GM18870 (cell line): ENCODE data around the gene PTPN2.
"Not testable (repeated sequence)": the region's sequence is repeated elsewhere in the genome, so short reads cannot be mapped to it uniquely, and the experiment has no call there.

Experiments
- ATAC-seq: cut with Tn5 transposase; IDR thresholded peaks from one replicate; pipeline ENCODE4 v1.9.1; 2021; ENCODE audit warnings: moderate library complexity; ENCODE audit not compliant: unreplicated experiment

The PTPN2 gene

DNA sequence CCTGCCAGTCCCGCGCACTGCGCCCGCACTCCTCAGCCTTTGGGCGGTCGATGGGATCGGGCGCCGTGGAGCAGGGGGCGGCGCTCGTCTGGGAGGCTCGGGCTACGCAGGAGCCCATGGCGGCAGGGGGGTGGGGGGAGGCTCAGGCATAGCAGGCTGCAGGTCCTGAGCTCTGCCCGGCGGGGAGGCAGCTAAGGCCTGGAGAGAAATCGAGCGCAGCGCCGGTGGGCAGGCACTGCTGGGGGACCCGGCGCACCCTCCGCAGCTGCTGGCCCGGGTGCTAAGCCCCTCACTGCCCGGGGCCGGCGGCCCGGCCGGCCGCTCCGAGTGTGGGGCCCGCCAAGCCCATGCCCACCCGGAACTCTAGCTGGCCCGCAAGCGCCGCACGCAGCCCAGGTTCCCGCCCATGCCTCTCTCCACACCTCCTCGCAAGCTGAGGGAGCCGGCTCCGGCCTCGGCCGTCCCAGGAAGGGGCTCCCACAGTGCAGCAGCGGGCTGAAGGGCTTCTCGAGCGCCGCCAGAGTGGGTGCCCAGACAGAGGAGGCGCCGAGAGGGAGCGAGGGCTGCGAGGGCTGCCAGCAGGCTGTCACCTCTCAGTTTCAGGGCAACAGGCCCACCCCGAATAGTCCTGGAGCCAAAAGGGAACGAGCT, 107.1 kb downstream of the PTPN2 start:
- ATAC-seq, result no peak

DNA sequence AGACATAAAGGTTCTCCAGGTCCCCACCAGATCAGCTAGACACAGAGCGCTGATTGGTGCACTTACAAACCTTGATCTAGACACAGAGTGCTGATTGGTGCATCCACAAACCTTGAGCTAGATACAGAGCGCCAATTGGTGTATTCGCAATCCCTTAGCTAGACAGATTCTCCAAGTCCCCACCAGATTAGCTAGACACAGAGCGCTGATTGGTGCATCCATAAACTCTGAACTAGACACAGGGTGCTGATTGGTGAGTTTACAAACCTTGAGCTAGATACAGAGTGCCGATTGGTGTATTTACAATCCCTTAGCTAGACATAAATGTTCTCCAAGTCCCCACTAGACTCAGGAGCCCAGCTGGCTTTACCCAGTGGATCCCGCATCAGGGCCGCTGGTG, 107.6 kb downstream of the PTPN2 start:
- ATAC-seq, result not testable (repeated sequence)

DNA sequence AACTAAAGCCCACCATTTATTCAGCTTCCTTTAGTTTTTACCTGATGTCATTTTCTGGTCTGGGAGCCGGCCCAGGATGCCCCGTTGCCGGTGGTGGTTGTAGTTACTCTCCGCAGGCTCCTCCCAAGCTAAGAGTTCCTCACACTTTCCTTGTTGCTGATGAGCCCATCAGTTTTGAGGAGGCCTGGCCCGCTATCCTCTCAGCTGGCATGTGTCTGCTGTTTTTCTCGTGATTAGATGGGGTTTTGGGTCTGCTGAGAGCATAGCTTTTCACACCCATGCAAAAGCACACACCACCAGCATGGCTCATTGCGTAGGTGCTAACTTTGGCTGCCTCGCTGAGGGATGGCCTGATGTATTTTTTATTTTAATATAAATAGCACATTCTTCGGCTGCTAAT, 109.1 kb downstream of the PTPN2 start:
- ATAC-seq, result no peak

DNA sequence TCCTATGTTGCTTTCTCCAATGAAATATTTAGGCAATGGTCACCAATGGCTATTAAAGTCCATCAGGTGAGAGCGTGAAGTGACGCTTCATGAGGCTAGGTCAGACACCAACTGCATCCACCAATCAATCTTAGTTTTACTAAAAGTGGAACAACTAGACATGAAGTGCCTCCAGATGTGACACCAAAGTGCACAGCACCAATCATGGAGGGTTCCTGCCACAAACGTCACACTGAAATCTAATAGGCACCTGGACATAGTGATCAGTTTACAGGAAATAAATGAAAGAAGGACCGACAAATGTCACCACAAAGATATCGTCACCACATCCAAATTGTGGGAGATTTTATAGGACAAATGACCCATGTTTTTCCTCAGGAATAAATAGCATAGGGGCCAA, 110.7 kb downstream of the PTPN2 start:
- ATAC-seq, result no peak

DNA sequence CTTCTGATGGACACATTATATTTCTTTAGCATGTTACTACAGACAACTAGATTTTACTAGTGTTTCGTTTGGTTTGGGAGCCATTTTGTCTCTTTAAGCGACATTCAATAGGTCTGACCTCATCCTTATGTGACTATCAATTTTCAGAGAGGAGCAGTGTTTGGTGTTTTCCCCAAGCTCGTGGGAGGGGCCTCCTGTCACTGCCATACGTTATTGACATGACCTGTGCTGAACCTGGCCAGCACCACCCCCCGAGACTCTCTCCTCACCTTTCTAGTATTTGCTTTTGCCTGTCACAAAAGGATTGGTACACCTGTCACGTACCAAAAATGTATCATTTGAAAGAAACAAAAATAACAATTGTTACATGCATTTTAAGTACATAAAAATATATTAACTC, 111.9 kb downstream of the PTPN2 start:
- no peak for ATAC-seq

DNA sequence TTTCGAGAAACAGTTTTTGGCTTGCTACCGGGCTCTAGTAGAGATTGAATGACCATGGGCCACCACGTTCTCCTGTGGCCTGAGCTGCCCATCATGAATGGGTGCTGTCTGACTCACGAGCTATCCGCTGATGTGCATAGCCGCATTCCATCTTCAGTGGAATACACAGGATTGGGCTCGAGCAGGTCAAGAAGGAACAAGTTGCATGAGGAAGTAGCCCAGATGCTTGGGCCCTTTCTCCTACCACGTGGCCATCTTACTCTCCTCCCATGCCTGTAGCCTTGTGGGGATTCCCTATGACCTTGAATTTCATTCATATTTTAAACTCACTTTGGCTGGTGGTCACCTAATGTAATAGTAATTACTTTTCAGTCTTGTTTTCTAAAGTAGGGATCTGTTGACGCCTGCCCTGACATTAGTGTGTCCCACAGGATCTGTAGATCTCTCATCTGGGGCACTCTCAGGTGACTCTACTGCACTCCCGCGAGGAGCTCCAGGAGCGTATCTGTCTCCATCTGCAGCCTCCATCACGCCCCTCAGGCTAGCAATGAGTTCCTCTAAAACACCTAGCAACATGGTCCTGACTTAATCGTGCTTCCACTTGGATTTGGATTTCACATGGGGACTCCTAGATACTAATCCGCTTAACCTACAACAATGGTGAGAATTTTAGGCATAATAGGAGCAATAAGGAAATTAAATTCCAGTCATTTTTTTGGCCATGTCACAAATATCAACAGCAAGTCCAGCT, 113.4 kb downstream of the PTPN2 start:
- no peak for ATAC-seq

DNA sequence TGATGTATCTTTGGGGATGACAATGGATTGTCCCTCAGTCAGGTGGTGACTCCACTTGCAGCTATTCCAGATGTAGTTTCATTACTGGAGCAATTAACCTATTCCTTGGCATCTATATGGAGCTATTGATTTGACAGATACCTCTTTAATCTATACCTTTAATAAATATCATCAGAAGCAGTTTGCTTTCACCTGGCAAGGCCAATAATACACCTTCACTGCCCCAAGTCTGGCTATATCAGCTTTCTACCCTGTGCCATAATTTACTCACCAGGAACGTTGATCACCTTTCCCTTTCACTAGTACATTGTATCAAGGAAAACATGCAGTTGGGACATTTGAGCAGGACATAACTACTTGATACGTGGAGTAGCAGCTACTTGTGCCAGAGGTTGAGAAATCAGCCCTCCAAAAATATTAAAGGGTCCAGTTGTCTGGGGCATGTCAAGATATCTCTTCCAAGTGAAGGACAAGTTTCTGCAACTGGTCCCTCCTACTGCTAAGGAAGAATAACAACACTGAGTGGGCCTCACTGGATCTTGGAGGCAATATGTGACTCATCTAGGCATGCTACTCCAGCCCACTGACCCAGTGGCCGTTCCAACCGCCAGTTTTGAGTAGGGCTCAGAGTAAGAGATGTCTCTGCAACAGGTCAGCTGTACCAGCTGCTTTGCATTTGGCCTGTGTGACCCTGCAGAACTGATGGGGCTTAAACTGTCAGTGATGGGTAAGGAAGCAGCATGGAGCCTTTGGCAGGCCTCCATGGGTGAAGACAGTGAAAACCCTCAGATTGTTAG, 114.2 kb downstream of the PTPN2 start:
- ATAC-seq, result no peak

DNA sequence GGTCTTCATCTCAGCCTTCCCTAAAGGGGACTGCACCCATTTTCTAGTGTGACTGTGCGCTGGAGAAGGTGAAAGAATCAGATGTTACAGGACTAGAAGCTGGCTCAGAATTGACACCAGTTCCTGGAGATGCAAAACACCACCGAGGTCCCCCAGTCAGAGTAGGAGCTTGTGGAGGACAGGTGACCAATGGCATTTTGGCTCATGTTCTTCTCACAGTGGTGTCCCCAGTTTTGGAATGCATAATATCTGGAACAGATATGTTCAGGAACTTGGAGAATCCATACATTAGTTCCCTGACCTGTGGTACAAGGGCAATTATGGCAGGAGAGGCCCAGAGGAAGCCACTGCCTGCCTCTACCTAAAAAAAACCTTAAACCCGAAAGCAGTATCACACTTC, 114.9 kb downstream of the PTPN2 start:
- ATAC-seq, result no peak

DNA sequence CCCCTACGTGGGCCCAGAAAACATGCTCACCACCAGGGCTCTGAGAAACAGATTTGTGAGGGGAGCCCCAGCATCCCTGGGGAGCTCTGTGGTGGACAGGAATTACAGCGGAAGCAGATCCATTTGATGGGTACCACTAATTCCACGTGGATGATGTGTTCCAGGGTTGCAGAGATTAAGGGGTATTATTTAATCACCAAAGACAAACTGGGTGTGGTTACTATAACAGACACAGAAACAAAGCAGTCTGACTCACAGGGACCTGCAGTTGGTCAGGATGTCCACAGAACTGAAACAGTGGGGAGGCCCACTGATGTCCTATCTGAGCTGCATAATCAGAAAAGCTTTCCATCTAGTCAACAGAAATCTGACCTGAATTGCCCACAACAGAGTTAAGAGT, 115.4 kb downstream of the PTPN2 start:
- no peak for ATAC-seq

DNA sequence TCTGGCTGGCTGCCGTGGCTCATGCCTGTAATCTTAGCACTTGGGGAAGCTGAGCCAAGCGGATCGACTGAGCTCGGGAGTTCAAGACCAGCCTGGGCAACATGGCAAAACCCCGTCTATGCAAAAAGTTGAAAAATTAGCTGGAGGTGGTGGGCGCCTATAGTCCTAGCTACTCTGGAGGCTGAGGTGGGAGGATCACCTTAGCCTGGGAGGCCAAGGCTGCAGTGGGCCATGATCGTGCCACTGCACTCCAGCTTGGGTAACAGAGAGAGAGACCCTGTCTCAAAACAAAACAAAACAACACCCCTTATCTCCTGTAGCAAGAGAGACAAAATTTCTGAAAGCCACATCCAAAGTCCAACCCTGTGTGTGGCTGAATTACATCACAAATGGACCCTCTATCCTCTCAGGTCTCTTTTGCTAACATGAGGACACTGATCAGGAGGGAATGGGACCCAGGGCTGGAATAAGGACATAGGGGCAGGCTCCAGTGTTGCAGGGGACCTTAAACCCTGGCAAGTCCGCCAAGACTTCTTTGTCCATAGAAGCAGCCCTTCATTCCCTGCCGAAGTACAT, 116.4 kb downstream of the PTPN2 start:
- no peak for ATAC-seq

DNA sequence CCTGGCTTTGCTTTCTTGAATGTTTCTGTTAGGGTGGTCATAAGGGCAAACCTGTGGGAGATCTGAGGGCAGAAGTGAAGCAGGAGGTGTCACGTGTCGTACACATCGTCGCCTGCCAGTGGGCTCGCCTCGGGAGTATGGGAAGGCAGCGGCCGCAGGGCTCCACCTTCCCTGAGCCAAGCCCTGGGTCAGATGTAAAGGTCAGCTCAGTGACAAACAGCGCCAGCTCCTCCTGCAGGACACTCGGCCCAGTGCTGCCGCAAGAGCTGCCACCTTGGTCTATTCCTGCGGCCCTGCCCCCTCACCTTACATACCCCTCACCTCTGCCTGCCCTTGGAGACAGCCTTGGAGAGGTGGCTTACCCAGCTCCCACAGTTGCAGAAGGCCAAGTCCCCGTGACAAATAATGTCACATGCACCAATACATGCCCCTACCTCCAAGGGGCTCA, 117.0 kb downstream of the PTPN2 start:
- no peak for ATAC-seq

DNA sequence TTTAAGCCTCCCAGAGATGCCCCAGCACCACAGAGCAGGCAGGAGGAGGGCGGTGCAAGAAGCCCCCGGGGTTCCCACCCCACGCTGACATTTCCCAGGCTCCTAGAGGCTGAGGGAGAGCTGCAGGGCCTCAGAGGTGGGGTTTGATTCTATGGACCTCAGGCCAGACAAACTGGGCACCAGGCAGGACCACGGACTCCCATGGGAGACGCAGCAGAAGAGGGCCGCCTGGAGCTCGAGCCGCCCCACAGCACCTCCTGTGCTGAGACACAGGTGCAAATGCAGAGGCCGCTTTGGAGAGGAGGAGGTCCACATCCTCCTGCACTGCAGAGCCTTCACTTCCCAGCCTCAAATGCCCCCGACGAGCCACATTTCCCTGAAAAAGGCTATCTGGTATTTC, 118.5 kb downstream of the PTPN2 start:
- ATAC-seq, result no peak

DNA sequence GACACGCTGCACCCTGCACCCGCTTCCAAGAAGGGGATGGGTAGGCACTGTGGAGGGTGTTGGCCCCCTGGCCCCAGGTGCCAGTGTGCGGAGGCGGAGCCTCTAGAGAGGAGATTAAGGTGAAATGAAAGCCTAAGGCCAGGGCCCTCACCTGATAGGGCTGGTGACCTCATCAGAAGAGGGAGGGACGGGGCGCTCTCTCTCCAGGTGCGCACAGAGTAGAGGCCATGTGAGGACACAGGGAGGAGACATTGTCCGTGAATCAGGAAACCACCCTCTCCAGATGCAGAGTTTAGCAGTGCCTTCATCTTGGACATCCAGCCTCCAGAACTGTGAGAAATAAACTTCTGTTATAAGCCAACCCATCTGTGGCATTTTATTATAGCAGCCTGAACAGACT, 118.9 kb downstream of the PTPN2 start:
- ATAC-seq, result no peak

DNA sequence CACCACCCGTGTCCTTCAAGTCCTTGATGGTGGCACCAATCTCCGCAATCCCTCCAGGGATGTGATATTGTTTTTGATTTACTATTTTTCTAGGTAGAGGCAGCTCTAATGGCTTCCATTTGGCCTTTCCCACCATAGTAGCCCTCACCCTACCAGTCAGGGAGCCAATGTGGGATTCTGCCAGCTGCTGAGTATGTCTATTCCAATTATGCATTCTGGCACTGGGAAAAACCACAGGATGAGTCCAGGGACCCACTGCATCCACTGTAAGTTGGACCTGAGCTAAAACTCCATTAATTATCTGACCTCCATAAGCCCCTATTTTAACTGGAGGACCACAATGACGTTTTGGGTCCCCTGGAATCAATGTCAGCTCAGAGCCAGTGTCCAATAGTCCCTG, 125.5 kb downstream of the PTPN2 start:
- ATAC-seq, result not testable (repeated sequence)

DNA sequence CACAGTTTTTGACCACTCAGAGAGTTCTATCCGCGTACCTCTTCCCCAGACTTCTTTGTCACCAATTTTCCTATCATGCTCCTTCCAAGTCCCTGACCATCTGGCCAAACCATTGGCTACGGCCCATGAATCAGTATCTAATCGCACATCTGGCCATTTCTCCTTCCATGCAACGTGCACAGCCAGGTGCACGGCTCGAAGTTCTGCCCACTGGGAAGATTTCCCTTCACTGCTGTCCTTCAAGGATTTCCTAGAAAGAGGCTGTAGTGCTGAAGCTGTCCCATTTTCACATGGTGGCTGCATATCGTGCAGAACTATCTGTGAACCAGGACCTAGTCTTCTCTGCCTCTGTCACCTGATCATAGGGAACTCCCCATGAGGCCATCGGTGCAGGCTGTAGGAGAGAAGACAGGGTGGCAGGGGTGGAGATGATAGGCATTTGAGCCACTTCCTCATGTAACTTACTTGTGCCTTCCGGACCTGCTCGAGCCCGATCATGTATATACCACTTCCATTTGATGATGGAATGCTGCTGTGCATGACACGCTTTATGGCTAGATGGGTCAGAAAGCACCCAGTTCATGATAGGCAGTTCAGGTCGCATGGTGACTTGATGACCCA, 127.3 kb downstream of the PTPN2 start:
- ATAC-seq, result not testable (repeated sequence)

DNA sequence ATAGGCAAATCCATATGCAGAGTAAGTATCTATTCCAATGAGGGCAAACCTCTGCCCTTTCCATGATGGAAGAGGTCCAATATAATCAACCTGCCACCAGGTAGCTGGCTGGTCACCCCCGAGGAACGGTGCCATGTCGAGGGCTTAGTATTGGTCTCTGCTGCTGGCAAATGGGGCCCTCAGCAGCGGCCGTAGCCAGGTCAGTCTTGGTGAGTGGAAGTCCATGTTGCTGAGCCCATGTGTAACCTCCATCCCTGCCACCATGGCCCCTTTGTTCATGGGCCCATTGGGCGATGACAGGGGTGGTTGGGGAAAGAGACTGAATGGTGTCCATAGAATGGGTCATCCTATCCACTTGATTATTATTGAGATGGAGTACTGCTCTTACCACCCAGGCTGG, 128.4 kb downstream of the PTPN2 start:
- not testable (repeated sequence) for ATAC-seq

DNA sequence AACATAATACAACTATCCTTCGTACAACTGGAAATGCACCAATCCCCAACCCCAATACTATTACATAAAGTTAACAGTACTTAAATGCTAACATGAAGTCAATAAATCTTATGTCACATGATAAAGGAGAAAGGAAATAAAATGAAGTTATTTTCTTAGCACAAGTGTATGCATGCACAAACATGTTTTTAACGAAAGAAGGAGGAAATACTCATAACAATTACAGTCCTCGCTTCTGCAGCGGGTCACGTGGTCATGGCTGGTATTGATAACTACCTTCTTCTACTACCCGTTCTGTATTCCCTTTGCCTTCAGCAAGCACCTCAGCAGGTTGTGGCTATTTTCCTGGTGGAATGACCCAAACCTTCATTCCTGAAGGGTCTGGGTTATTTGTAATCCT, 129.5 kb downstream of the PTPN2 start:
- ATAC-seq, result no peak

DNA sequence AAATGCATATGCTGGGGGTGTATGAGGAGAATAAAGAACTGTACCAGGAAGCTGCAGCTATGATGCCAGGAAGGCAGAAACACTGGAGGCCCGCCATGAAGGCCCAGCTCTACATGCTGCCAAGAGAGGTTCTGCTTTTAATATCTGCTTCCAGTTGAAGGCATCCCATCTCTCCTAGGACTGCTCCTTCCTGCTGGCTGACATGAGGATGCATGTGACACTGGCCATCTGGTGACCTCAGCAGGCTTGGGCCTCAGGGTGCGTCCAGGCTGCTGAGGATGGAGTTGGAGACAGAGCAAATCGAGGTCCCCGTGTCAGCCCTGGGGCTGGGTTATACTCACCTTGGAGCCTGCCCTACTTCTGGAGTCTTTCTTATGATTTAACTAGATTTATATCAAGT, 132.1 kb downstream of the PTPN2 start:
- no peak for ATAC-seq

DNA sequence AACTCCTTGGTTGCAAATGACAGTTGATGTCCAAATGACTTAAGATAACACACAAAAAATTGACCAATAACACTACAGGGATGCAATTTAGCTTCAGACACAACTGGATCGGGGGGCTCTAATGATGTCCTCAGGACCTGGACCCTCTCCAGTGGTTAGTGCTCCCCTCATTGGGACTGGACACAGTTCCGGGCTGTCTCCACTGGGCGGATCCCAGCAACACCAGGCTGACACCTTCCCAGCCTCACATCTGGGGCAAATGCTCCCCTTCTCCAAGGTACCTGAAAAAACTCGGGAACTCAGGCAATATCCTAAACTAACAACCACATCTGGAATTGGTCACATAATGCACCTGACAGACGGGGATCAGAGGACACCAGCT, 132.5 kb downstream of the PTPN2 start:
- ATAC-seq, result no peak

DNA sequence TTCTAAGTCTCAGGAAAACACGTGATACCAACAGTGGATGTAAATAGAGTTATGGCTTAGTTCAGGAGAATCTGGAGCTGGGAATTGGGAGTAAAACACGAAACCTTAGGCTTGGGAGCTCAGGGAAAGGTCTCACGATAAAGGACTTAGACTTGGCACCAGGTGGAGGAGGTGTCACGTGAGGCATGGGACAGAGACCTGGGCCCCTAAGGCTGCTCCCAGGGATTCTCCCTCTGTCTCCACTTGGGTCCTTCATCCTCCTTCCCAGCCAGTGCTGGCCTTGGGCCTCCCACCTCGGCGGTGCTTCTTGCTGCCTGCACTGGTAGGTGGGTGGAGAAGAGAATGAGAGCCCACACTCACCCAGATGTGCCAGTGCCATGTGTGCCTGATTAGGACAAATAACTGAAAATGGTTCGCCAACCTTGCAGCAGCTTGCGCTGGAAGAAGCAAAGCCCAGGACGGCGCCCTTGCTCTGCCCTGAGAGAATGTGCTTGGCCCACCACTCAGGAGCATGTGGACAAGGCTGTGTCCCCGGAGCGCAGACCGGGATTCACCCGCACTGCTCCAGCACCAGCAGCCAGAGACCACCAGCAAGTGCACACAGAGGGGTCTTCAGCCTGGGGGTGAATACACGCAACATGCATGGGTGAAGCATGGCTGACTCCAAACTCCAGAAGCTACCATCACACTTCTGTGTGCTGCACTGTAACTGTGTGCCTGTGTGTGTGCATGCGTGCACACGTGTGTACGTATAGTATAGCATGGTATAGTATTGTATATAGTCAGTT, 133.1 kb downstream of the PTPN2 start:
- ATAC-seq, result no peak
